Activated CD8-positive, alpha-beta T cell treated with anti-CD3 and anti-CD28 coated beads, Interleukin-2, amount 10 ng/mL, durations not matched to agents 7 days and 5 days (primary cell): ENCODE results near the gene ZNF181. TPM values are rescaled to one million over a fixed set of nuclear protein-coding genes. Genes with fewer than 3 reads are reported as not detected.

Source experiments
- ATAC-seq: fragments of 150-1000 bp; cut with Tn5 transposase; one replicate; pipeline ENCODE4 v1.10.0; 2021; ENCODE audit warnings: moderate library complexity
- CTCF ChIA-PET: fragments of 350-600 bp; sonication (Branson Sonifier 250); formaldehyde crosslinking; loops from one replicate; lab custom pipeline; 2021; ENCODE audit warnings: antibody characterized with exemption; lab: Charles Lee
- POLR2A ChIA-PET: fragments of 350-600 bp; sonication (Branson Sonifier 250); formaldehyde crosslinking; loops from one replicate; lab custom pipeline; 2021; ENCODE audit warnings: antibody characterized with exemption; lab: Charles Lee
- DNase-seq: peaks from one replicate; pipeline ENCODE4 v3.0.0-alpha.2; 2020
- H3K27ac Mint-ChIP-seq: one replicate; pipeline ENCODE4 v1.8.0; 2021; ENCODE audit warnings: mild to moderate bottlenecking, mixed read lengths
- H3K27me3 Mint-ChIP-seq: one replicate; pipeline ENCODE4 v1.8.0; 2021; ENCODE audit warnings: low read depth, mixed read lengths
- H3K36me3 Mint-ChIP-seq: one replicate; pipeline ENCODE4 v1.8.0; 2021; ENCODE audit warnings: low read depth, mixed read lengths
- H3K4me1 Mint-ChIP-seq: one replicate; pipeline ENCODE4 v1.8.0; 2021; ENCODE audit warnings: low read depth, mixed read lengths
- H3K4me3 Mint-ChIP-seq: one replicate; pipeline ENCODE4 v1.8.0; 2021; ENCODE audit warnings: mild to moderate bottlenecking, mixed read lengths
- H3K9me3 Mint-ChIP-seq: one replicate; pipeline ENCODE4 v1.8.0; 2022; ENCODE audit warnings: mixed read lengths; ENCODE audit not compliant: insufficient read depth
- total RNA-seq, 2 experiments: library from RNA; stranded (reverse); gene quantifications; one replicate each; pipeline ENCODE4 v1.2.3, GENCODE V29; 2021

Gene ZNF181
- total RNA-seq, 2 experiments from 2014 or later: 3.8 to 4.1 TPM

- no peak overlapping the region for H3K4me3 Mint-ChIP-seq
- DNase-seq (no peak), ATAC-seq (no peak)
- ChIA-PET CTCF (no interaction called here), POLR2A (no interaction called here)
- H3K36me3 Mint-ChIP-seq: peaks cover 37% of the 10 kb centered on the region
- H3K27ac Mint-ChIP-seq: no peak overlapping the region
- H3K27me3 Mint-ChIP-seq: no peaks in the 10 kb centered on the region
- peaks cover 66% of the 10 kb centered on the region for H3K9me3 Mint-ChIP-seq
- no peaks in the 10 kb centered on the region for H3K4me1 Mint-ChIP-seq
Measured at GRCh38 chr19:34759218-34759917, 25.3 kb downstream of the ZNF181 start.

GRCh38 chr19:34766386-34766785 is 32.3 kb downstream of the ZNF181 start:
- peaks cover 27% of the 10 kb centered on the region for H3K9me3 Mint-ChIP-seq
- no peak overlapping the region for H3K4me3 Mint-ChIP-seq
- no peak overlapping the region for H3K27ac Mint-ChIP-seq
- ATAC-seq (no peak), DNase-seq (no peak)
- peaks cover 2% of the 10 kb centered on the region for H3K4me1 Mint-ChIP-seq
- H3K36me3 Mint-ChIP-seq: peaks cover 72% of the 10 kb centered on the region
- ChIA-PET POLR2A (no interaction called here), CTCF (interaction anchor here (0.7 to 0.8 kb wide), 2 partner anchors 33 to 110 kb away, joined by 3 read pairs; no protein-coding TSS in a partner anchor)
- H3K27me3 Mint-ChIP-seq: no peaks in the 10 kb centered on the region

- no peak overlapping the region for H3K27ac Mint-ChIP-seq
- peaks cover 17% of the 10 kb centered on the region for H3K9me3 Mint-ChIP-seq
- ChIA-PET POLR2A (no interaction called here), CTCF (no interaction called here)
- H3K4me1 Mint-ChIP-seq: peaks cover 12% of the 10 kb centered on the region
- ATAC-seq (no peak), DNase-seq (no peak)
- H3K36me3 Mint-ChIP-seq: peaks cover 73% of the 10 kb centered on the region
- H3K27me3 Mint-ChIP-seq: no peaks in the 10 kb centered on the region
- H3K4me3 Mint-ChIP-seq: no peak overlapping the region
Measured at GRCh38 chr19:34767951-34768350, 33.9 kb downstream of the ZNF181 start.

- peaks cover 7% of the 10 kb centered on the region for H3K9me3 Mint-ChIP-seq
Measured at GRCh38 chr19:34772697-34773554, 38.9 kb downstream of the ZNF181 start, which contains the start of gene ZNF599. Gene ZNF599, minus strand, starts transcription at chr19:34773215. Its CDS starts 374 bp downstream, at chr19:34772841.

GRCh38 chr19:34773555-34773864 is 39.5 kb downstream of the ZNF181 start:
- Mint-ChIP-seq H3K27me3 (peaks cover 3% of the 10 kb centered on the region), H3K4me1 (peaks cover 16% of the 10 kb centered on the region), H3K36me3 (peaks cover 33% of the 10 kb centered on the region), H3K27ac (no peak overlapping the region), H3K4me3 (peak overlapping the region; percentile 87), H3K9me3 (peaks cover 7% of the 10 kb centered on the region)
- DNase-seq (no peak), ATAC-seq (no peak)
- ChIA-PET CTCF (no interaction called here), POLR2A (no interaction called here)

More at GRCh38 chr19:34772697-34773554, 38.9 kb downstream of the ZNF181 start, which contains the start of gene ZNF599:
- Mint-ChIP-seq H3K27ac (peak within 1 kb of the TSS; percentile 88), H3K36me3 (peaks cover 38% of the 10 kb centered on the region), H3K4me3 (peak within 1 kb of the TSS; percentile 87), H3K4me1 (peaks cover 16% of the 10 kb centered on the region), H3K27me3 (peaks cover 3% of the 10 kb centered on the region)
- POLR2A ChIA-PET: interaction anchor here (1.3 kb wide), 1 partner anchor 39 kb away, joined by 3 read pairs; the partner anchor contains the start of gene ZNF181
- ATAC-seq: peak; percentile 96
- CTCF ChIA-PET: no interaction called here
- peak; percentile 93 for DNase-seq

GRCh38 chr19:34774857-34775256 is 40.8 kb downstream of the ZNF181 start:
- no peak overlapping the region for H3K4me3 Mint-ChIP-seq
- H3K36me3 Mint-ChIP-seq: peaks cover 22% of the 10 kb centered on the region
- peaks cover 16% of the 10 kb centered on the region for H3K4me1 Mint-ChIP-seq
- ChIA-PET POLR2A (no interaction called here), CTCF (no interaction called here)
- H3K9me3 Mint-ChIP-seq: peaks cover 7% of the 10 kb centered on the region
- no peak for ATAC-seq
- peaks cover 3% of the 10 kb centered on the region for H3K27me3 Mint-ChIP-seq
- no peak overlapping the region for H3K27ac Mint-ChIP-seq
- no peak for DNase-seq

GRCh38 chr19:34778342-34778741 is 44.3 kb downstream of the ZNF181 start:
- Mint-ChIP-seq H3K4me3 (no peak overlapping the region), H3K9me3 (no peaks in the 10 kb centered on the region), H3K4me1 (peaks cover under 1% of the 10 kb centered on the region), H3K27me3 (peaks cover 3% of the 10 kb centered on the region), H3K27ac (no peak overlapping the region), H3K36me3 (peaks cover 2% of the 10 kb centered on the region)
- CTCF ChIA-PET: no interaction called here
- no peak for ATAC-seq
- DNase-seq: no peak
- POLR2A ChIA-PET: no interaction called here

GRCh38 chr19:34779652-34780051 is 45.6 kb downstream of the ZNF181 start:
- Mint-ChIP-seq H3K4me1 (no peaks in the 10 kb centered on the region), H3K27ac (no peak overlapping the region), H3K36me3 (no peaks in the 10 kb centered on the region), H3K4me3 (no peak overlapping the region), H3K27me3 (peaks cover 3% of the 10 kb centered on the region), H3K9me3 (no peaks in the 10 kb centered on the region)
- ChIA-PET POLR2A (no interaction called here), CTCF (no interaction called here)
- DNase-seq: no peak
- no peak for ATAC-seq

- Mint-ChIP-seq H3K4me3 (no peak overlapping the region), H3K27me3 (peaks cover 2% of the 10 kb centered on the region), H3K4me1 (no peaks in the 10 kb centered on the region), H3K36me3 (no peaks in the 10 kb centered on the region), H3K27ac (no peak overlapping the region), H3K9me3 (no peaks in the 10 kb centered on the region)
- CTCF ChIA-PET: no interaction called here
- POLR2A ChIA-PET: no interaction called here
- DNase-seq: no peak
- no peak for ATAC-seq
Measured at GRCh38 chr19:34786236-34786635, 52.2 kb downstream of the ZNF181 start.

- H3K4me1 Mint-ChIP-seq: no peaks in the 10 kb centered on the region
- CTCF ChIA-PET: no interaction called here
- no peak overlapping the region for H3K27ac Mint-ChIP-seq
- DNase-seq (no peak), ATAC-seq (no peak)
- H3K36me3 Mint-ChIP-seq: no peaks in the 10 kb centered on the region
- no peak overlapping the region for H3K4me3 Mint-ChIP-seq
- H3K9me3 Mint-ChIP-seq: peaks cover 6% of the 10 kb centered on the region
- peaks cover 2% of the 10 kb centered on the region for H3K27me3 Mint-ChIP-seq
- POLR2A ChIA-PET: no interaction called here
Measured at GRCh38 chr19:34787059-34787824, 53.2 kb downstream of the ZNF181 start.

- ATAC-seq: no peak
- peaks cover 7% of the 10 kb centered on the region for H3K9me3 Mint-ChIP-seq
- ChIA-PET POLR2A (no interaction called here), CTCF (no interaction called here)
- no peak overlapping the region for H3K4me3 Mint-ChIP-seq
- no peak for DNase-seq
- no peaks in the 10 kb centered on the region for H3K4me1 Mint-ChIP-seq
- peaks cover 2% of the 10 kb centered on the region for H3K27me3 Mint-ChIP-seq
- no peak overlapping the region for H3K27ac Mint-ChIP-seq
- H3K36me3 Mint-ChIP-seq: no peaks in the 10 kb centered on the region
Measured at GRCh38 chr19:34788074-34788473, 54.0 kb downstream of the ZNF181 start.
